SK-N-SH (cell line): ENCODE results near the gene MYO10. TPM values are rescaled to one million over a fixed set of nuclear protein-coding genes. Genes with fewer than 3 reads are reported as not detected.

Experiments
- CTCF ChIA-PET: fragments of 300-600, 350-600 bp; formaldehyde crosslinking; extraction: SDS; loops from one replicate; lab custom pipeline; 2021; lab: Yijun Ruan, JAX
- POLR2A ChIA-PET: fragments of 350-600 bp; sonication (Branson Sonifier 250); formaldehyde crosslinking; extraction: SDS; loops from one replicate; lab custom pipeline; 2020; ENCODE audit warnings: antibody characterized with exemption, inconsistent platforms; lab: Yijun Ruan, JAX
- DNase-seq: peaks from one replicate; pipeline ENCODE4 v3.0.0; 2012
- H2AFZ ChIP-seq: fragments of 200-600 bp; sonication (generic); 2 replicates; pipeline ENCODE4 v1.8.1; 2016; ENCODE audit warnings: antibody characterized with exemption, mild to moderate bottlenecking, low read depth
- H3F3A ChIP-seq: fragments of 200-600 bp; sonication (generic); replicated peaks from 2 replicates; pipeline ENCODE3; 2016; ENCODE audit warnings: antibody characterized with exemption, mild to moderate bottlenecking; ENCODE audit not compliant: insufficient read depth
- H3K27ac ChIP-seq, 2 experiments: fragments of 200-500 bp in 1 of 2; fragments of 200-600 bp in 1 of 2; sonication (Bioruptor generic) in 1 of 2; sonication (generic), shearing (Covaris generic) in 1 of 2; 2 replicates each; pipeline versions ENCODE4 v1.5.1 to v1.6.1; 2014 to 2016; ENCODE audit warnings: low read depth in 2 of 2, inconsistent platforms in 1 of 2, low read length in 1 of 2, mild to moderate bottlenecking in 1 of 2, mixed read lengths in 1 of 2
- H3K27me3 ChIP-seq: fragments of 200-600 bp; sonication (generic), shearing (Covaris generic); 2 replicates; pipeline ENCODE4 v1.6.1; 2016; ENCODE audit warnings: mixed run types; ENCODE audit not compliant: insufficient read depth
- H3K36me3 ChIP-seq, 2 experiments: fragments of 200-500 bp in 1 of 2; fragments of 200-600 bp in 1 of 2; sonication (Bioruptor generic) in 1 of 2; sonication (generic) in 1 of 2; replicated peaks in 1 of 2; 2 replicates each; pipeline versions ENCODE3 to v1.5.1; 2014 to 2016; ENCODE audit warnings: low read length in 1 of 2, mild to moderate bottlenecking in 1 of 2; ENCODE audit not compliant: insufficient read depth in 2 of 2, control insufficient read depth in 1 of 2
- H3K4me1 ChIP-seq, 2 experiments: fragments of 200-500 bp in 1 of 2; fragments of 200-600 bp in 1 of 2; sonication (Bioruptor generic) in 1 of 2; sonication (generic), shearing (Covaris generic) in 1 of 2; 2 replicates each; pipeline versions ENCODE4 v1.5.1 to v1.6.1; 2014 to 2016; ENCODE audit warnings: low read depth in 1 of 2, low read length in 1 of 2, mixed run types in 1 of 2; ENCODE audit not compliant: insufficient read depth in 2 of 2, control insufficient read depth in 1 of 2
- H3K4me2 ChIP-seq: fragments of 200-600 bp; sonication (generic), shearing (Covaris generic); 2 replicates; pipeline ENCODE4 v1.6.1; 2017; ENCODE audit warnings: mixed run types
- H3K4me3 ChIP-seq, 2 experiments: fragments of 200-500 bp in 1 of 2; fragments of 200-600 bp in 1 of 2; sonication (Bioruptor generic) in 1 of 2; sonication (generic), shearing (Covaris generic) in 1 of 2; 2 replicates each; pipeline versions ENCODE4 v1.5.1 to v1.8.1; 2014 to 2016; ENCODE audit warnings: low read depth in 2 of 2, inconsistent platforms in 1 of 2, low read length in 1 of 2, mild to moderate bottlenecking in 1 of 2, mixed read lengths in 1 of 2, moderate library complexity in 1 of 2
- H3K79me2 ChIP-seq: fragments of 200-600 bp; sonication (generic); 2 replicates; pipeline ENCODE4 v1.8.1; 2017; ENCODE audit warnings: mild to moderate bottlenecking; ENCODE audit not compliant: insufficient read depth
- H3K9ac ChIP-seq: fragments of 200-600 bp; sonication (generic); 2 replicates; pipeline ENCODE4 v1.6.1; 2017; ENCODE audit warnings: mixed run types
- H3K9me2 ChIP-seq: fragments of 200-600 bp; sonication (generic); 2 replicates; pipeline ENCODE4 v1.6.1; 2017; ENCODE audit warnings: mixed run types
- H3K9me3 ChIP-seq: fragments of 200-600 bp; sonication (generic); 2 replicates; pipeline ENCODE4 v1.6.1; 2017; ENCODE audit warnings: mixed run types, mild to moderate bottlenecking, moderate library complexity
- H4K20me1 ChIP-seq: fragments of 200-600 bp; sonication (generic); 2 replicates; pipeline ENCODE4 v1.6.1; 2017; ENCODE audit warnings: mild to moderate bottlenecking, mixed run types; ENCODE audit not compliant: insufficient read depth
- ELF1 ChIP-seq: IDR thresholded peaks from 2 replicates; pipeline ENCODE4 v1.4.0; 2012
- EZH2phosphoT487 ChIP-seq: fragments of 200-600 bp; sonication (generic); IDR thresholded peaks from 2 replicates; pipeline ENCODE4 v1.6.1; 2017; ENCODE audit warnings: low read depth, mixed run types, mild to moderate bottlenecking, antibody characterized with exemption, moderate library complexity, borderline replicate concordance
- FOSL2 ChIP-seq: IDR thresholded peaks from 2 replicates; pipeline ENCODE4 v1.4.0; 2012; ENCODE audit warnings: low read depth, mild to moderate bottlenecking, moderate library complexity, borderline replicate concordance
- FOXJ3 ChIP-seq: sonication (generic); formaldehyde crosslinking; IDR thresholded peaks from 2 replicates; pipeline ENCODE4 v1.5.1; 2020; ENCODE audit warnings: mild to moderate bottlenecking, missing genetic modification reagents
- FOXM1 ChIP-seq: IDR thresholded peaks from 2 replicates; pipeline ENCODE4 v1.4.0; 2012; ENCODE audit warnings: low read depth, mild to moderate bottlenecking
- GABPA ChIP-seq: IDR thresholded peaks from 2 replicates; pipeline ENCODE4 v1.4.0; 2012; ENCODE audit warnings: low read depth, mild to moderate bottlenecking
- JUND ChIP-seq: IDR thresholded peaks from 2 replicates; pipeline ENCODE4 v1.4.0; 2012
- MEF2A ChIP-seq: IDR thresholded peaks from 2 replicates; pipeline ENCODE4 v1.4.0; 2012; ENCODE audit warnings: low read depth, borderline replicate concordance
- MXI1 ChIP-seq: IDR thresholded peaks from 2 replicates; pipeline ENCODE4 v1.6.1; 2012; ENCODE audit warnings: mild to moderate bottlenecking, low read depth, low read length, improper control_type of control experiment
- NFIC ChIP-seq: IDR thresholded peaks from 2 replicates; pipeline ENCODE4 v1.4.0; 2012; ENCODE audit warnings: borderline replicate concordance
- NRF1 ChIP-seq: IDR thresholded peaks from 2 replicates; pipeline ENCODE4 v1.6.1; 2012; ENCODE audit warnings: low read depth, mild to moderate bottlenecking, low read length
- RAD21 ChIP-seq: IDR thresholded peaks from 2 replicates; pipeline ENCODE4 v1.6.1; 2012; ENCODE audit warnings: mild to moderate bottlenecking, low read length
- RXRA ChIP-seq: IDR thresholded peaks from 2 replicates; pipeline ENCODE4 v1.4.0; 2012; ENCODE audit warnings: low read depth, mild to moderate bottlenecking, borderline replicate concordance
- SIN3A ChIP-seq: IDR thresholded peaks from 2 replicates; pipeline ENCODE4 v1.6.1; 2012; ENCODE audit warnings: low read depth, mild to moderate bottlenecking, low read length, moderate library complexity, borderline replicate concordance
- TAF1 ChIP-seq: IDR thresholded peaks from 2 replicates; pipeline ENCODE4 v1.6.1; 2012; ENCODE audit warnings: low read depth, mild to moderate bottlenecking, low read length, moderate library complexity, borderline replicate concordance
- TCF12 ChIP-seq: IDR thresholded peaks from 2 replicates; pipeline ENCODE4 v1.4.0; 2012
- WGBS: methylation state at CpG from one replicate; pipeline ENCODE4 v1.1.6; 2017; ENCODE audit warnings: low lambda C conversion rate; 5-methylcytosine and 5-hydroxymethylcytosine counted together
- polyA plus RNA-seq, 3 experiments: library from polyadenylated mRNA; depleted of rRNA; stranded (reverse); fragments of >200 nt; gene quantifications; 2 replicates each; pipeline ENCODE4 v1.2.3, GENCODE V29; 2012
- TF ChIP-seq, protein P1 (sequence below): IDR thresholded peaks from 2 replicates; pipeline ENCODE4 v1.4.0; 2012; ENCODE audit warnings: low read depth, borderline replicate concordance
- TF ChIP-seq, protein P2 (sequence below): IDR thresholded peaks from 2 replicates; pipeline ENCODE4 v1.4.0; 2012; ENCODE audit warnings: low read depth
- TF ChIP-seq, protein P3 (sequence below): fragments of 150-350 bp; IDR thresholded peaks from 2 replicates; pipeline ENCODE4 v1.6.1; 2016; ENCODE audit warnings: mild to moderate bottlenecking, low read depth, low read length
- TF ChIP-seq, protein P4 (sequence below): IDR thresholded peaks from 2 replicates; pipeline ENCODE4; 2012
- TF ChIP-seq, protein P5 (sequence below): fragments of 200-600 bp; sonication (generic); IDR thresholded peaks from 2 replicates; pipeline ENCODE4 v1.6.1; 2017; ENCODE audit warnings: antibody characterized with exemption, mild to moderate bottlenecking, moderate library complexity

Gene MYO10
- polyA plus RNA-seq, 1 of the 3 experiments (the other 2 are of a cell fraction): 8.1 TPM

DNA sequence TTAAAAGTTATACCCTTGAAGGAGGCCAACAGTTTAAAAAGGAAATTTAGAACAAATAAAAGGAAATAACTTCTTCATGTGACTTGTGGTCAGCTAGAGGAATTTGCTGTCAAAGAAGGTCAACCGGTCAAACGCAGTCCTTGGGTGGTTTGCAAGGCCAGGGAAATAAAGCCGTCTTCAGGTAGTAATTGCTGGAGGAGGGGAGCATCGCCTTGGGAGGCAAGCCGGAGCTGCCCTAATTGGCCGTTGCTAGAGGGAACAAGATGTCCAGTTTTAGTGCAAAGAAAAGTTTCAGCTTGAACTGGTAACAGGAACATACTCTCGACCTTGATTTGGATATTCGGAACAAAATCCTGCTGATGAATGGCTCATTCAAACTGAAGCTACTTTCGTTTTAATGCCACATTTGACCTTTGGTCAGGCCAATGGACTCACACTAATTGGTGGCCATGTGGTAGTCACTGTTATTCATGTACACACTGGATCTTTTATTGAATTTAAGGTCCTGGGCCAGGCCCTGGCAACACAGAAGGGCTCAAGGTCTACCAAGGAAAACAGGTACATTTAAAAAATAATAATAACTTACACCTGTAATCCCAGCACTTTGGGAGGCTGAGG, 47.0 kb upstream of the MYO10 start:
- no peaks in the 10 kb centered on the region for H3K4me1 ChIP-seq
- peaks cover under 1% of the 10 kb centered on the region for H3F3A ChIP-seq
- POLR2A ChIA-PET: no interaction called here
- no peak overlapping the region for H3K4me2 ChIP-seq
- H2AFZ ChIP-seq: no peak overlapping the region
- no peak overlapping the region for H3K4me3 ChIP-seq
- H3K27me3 ChIP-seq: no peaks in the 10 kb centered on the region
- no peaks in the 10 kb centered on the region for H3K9me2 ChIP-seq
- H3K27ac ChIP-seq: no peak overlapping the region
- DNase-seq: no peak
- H4K20me1 ChIP-seq: no peaks in the 10 kb centered on the region
- H3K9me3 ChIP-seq: no peaks in the 10 kb centered on the region
- no peaks in the 10 kb centered on the region for H3K36me3 ChIP-seq
- no peaks in the 10 kb centered on the region for H3K79me2 ChIP-seq
- no peak for TF ChIP-seq ELF1
- TF ChIP-seq TCF12: no peak
- no peak for TF ChIP-seq FOXJ3 (CRISPR knock-in tag)
- TF ChIP-seq MEF2A: no peak
- TF ChIP-seq, protein P1, sequence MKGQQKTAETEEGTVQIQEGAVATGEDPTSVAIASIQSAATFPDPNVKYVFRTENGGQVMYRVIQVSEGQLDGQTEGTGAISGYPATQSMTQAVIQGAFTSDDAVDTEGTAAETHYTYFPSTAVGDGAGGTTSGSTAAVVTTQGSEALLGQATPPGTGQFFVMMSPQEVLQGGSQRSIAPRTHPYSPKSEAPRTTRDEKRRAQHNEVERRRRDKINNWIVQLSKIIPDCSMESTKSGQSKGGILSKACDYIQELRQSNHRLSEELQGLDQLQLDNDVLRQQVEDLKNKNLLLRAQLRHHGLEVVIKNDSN: no peak
- no peak for TF ChIP-seq EZH2phosphoT487
- TF ChIP-seq, protein P2, sequence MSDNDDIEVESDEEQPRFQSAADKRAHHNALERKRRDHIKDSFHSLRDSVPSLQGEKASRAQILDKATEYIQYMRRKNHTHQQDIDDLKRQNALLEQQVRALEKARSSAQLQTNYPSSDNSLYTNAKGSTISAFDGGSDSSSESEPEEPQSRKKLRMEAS: no peak
- TF ChIP-seq NRF1: no peak
- TF ChIP-seq, protein P3, sequence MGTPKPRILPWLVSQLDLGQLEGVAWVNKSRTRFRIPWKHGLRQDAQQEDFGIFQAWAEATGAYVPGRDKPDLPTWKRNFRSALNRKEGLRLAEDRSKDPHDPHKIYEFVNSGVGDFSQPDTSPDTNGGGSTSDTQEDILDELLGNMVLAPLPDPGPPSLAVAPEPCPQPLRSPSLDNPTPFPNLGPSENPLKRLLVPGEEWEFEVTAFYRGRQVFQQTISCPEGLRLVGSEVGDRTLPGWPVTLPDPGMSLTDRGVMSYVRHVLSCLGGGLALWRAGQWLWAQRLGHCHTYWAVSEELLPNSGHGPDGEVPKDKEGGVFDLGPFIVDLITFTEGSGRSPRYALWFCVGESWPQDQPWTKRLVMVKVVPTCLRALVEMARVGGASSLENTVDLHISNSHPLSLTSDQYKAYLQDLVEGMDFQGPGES: no peak
- no peak for TF ChIP-seq TAF1
- no peak overlapping the region for H3K9ac ChIP-seq
- CTCF ChIA-PET: no interaction called here
- WGBS: 95% methylated on average over 9 of the region's 9 CpGs

DNA sequence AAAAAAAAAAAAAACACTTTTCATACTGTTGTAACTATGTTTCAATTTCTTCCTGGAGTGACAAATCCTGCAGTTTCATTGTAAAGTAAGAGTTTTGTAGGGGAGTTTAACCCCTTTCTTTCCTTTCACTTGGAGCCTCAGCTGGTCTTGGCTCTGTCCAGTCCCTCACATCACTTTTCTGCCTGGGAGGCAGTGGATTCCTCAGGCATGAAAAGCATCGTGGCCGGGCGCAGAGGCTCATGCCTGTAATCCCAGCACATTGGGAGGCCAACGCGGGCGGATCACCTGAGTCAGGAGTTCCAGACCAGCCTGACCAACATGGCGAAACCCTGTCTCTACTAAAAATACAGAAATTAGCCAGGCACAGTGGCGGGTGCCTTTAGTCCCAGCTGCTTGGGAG, 45.6 kb upstream of the MYO10 start:
- no peaks in the 10 kb centered on the region for H3K9me3 ChIP-seq
- no peaks in the 10 kb centered on the region for H3K36me3 ChIP-seq
- H2AFZ ChIP-seq: no peak overlapping the region
- H3K9me2 ChIP-seq: no peaks in the 10 kb centered on the region
- H3K4me3 ChIP-seq: no peak overlapping the region
- no peaks in the 10 kb centered on the region for H3K79me2 ChIP-seq
- no peak overlapping the region for H3K4me2 ChIP-seq
- ChIA-PET CTCF (no interaction called here), POLR2A (no interaction called here)
- no peak overlapping the region for H3K9ac ChIP-seq
- WGBS: 97% methylated on average over 7 of the region's 8 CpGs
- no peaks in the 10 kb centered on the region for H3K4me1 ChIP-seq
- DNase-seq: no peak
- no peak overlapping the region for H3K27ac ChIP-seq
- H4K20me1 ChIP-seq: no peaks in the 10 kb centered on the region
- H3K27me3 ChIP-seq: no peaks in the 10 kb centered on the region
- H3F3A ChIP-seq: peaks cover 3% of the 10 kb centered on the region
- TF ChIP-seq, protein P4, sequence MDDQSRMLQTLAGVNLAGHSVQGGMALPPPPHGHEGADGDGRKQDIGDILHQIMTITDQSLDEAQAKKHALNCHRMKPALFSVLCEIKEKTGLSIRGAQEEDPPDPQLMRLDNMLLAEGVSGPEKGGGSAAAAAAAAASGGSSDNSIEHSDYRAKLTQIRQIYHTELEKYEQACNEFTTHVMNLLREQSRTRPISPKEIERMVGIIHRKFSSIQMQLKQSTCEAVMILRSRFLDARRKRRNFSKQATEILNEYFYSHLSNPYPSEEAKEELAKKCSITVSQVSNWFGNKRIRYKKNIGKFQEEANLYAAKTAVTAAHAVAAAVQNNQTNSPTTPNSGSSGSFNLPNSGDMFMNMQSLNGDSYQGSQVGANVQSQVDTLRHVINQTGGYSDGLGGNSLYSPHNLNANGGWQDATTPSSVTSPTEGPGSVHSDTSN: no peak
- TF ChIP-seq, protein P3: no peak
- TF ChIP-seq SIN3A: no peak
- no peak for TF ChIP-seq MEF2A
- no peak for TF ChIP-seq NFIC
- TF ChIP-seq FOXJ3 (CRISPR knock-in tag): no peak
- no peak for TF ChIP-seq NRF1
- TF ChIP-seq FOSL2: no peak
- TF ChIP-seq, protein P2: no peak
- no peak for TF ChIP-seq FOXM1
- TF ChIP-seq, protein P1: no peak
- no peak for TF ChIP-seq JUND
- TF ChIP-seq, protein P5, sequence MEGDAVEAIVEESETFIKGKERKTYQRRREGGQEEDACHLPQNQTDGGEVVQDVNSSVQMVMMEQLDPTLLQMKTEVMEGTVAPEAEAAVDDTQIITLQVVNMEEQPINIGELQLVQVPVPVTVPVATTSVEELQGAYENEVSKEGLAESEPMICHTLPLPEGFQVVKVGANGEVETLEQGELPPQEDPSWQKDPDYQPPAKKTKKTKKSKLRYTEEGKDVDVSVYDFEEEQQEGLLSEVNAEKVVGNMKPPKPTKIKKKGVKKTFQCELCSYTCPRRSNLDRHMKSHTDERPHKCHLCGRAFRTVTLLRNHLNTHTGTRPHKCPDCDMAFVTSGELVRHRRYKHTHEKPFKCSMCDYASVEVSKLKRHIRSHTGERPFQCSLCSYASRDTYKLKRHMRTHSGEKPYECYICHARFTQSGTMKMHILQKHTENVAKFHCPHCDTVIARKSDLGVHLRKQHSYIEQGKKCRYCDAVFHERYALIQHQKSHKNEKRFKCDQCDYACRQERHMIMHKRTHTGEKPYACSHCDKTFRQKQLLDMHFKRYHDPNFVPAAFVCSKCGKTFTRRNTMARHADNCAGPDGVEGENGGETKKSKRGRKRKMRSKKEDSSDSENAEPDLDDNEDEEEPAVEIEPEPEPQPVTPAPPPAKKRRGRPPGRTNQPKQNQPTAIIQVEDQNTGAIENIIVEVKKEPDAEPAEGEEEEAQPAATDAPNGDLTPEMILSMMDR: no peak
- TF ChIP-seq RXRA: no peak
- TF ChIP-seq RAD21: no peak
- no peak for TF ChIP-seq GABPA
- no peak for TF ChIP-seq MXI1
